HepG2 (cell line): ENCODE data around the gene B4GALT2.

Experiments used
- ZNF670 ChIP-seq: sonication (generic); formaldehyde crosslinking; IDR thresholded peaks from 2 replicates; pipeline ENCODE4 v1.8.0; 2022; ENCODE audit warnings: mild to moderate bottlenecking, missing genetic modification reagents, borderline replicate concordance
- TF ChIP-seq, protein P1 (sequence below): sonication (generic); formaldehyde crosslinking; IDR thresholded peaks from 2 replicates; pipeline ENCODE4 v1.5.0; 2020; ENCODE audit warnings: mild to moderate bottlenecking, missing genetic modification reagents, moderate library complexity

DNA sequence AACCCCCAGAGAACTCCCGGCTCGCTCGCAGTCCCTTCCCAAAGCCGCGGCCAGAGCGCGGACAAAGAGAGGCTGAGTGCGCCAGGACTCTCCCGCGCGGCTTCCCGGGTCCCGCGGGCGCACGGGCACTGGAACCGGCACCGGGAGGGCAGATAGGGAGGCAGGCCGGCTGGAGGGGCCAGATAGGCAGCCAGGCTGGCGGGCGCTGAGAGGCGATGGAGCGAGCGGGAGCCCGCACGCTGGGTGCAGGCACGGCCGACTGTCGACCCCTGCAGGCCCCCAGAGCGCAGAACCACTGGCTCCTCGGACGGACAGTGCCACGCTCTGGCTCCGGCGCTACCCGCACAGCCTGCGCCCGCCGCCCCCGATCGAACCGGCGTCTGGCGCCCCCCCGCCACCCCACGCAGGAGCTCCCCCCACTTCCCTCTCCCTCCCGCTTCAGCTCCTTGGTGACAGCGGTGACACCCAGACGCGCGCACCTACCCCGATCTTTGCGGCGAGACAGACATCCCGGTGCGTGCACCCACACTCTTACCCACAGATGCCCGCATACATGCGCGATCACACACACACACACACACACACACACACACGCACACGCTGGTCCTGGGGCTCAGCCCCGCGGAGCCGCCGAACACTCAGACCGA is 51.7 kb downstream of the B4GALT2 start:
- TF ChIP-seq, protein P1, sequence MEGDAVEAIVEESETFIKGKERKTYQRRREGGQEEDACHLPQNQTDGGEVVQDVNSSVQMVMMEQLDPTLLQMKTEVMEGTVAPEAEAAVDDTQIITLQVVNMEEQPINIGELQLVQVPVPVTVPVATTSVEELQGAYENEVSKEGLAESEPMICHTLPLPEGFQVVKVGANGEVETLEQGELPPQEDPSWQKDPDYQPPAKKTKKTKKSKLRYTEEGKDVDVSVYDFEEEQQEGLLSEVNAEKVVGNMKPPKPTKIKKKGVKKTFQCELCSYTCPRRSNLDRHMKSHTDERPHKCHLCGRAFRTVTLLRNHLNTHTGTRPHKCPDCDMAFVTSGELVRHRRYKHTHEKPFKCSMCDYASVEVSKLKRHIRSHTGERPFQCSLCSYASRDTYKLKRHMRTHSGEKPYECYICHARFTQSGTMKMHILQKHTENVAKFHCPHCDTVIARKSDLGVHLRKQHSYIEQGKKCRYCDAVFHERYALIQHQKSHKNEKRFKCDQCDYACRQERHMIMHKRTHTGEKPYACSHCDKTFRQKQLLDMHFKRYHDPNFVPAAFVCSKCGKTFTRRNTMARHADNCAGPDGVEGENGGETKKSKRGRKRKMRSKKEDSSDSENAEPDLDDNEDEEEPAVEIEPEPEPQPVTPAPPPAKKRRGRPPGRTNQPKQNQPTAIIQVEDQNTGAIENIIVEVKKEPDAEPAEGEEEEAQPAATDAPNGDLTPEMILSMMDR (CRISPR knock-in tag), result peak; percentile 71
- 0 out of 2 replicates have a peak, but pooled peaks have one; percentile 7 for TF ChIP-seq ZNF670 (CRISPR knock-in tag)
